H1 (cell line): Measurements from ENCODE around the gene TSG101. TPM values are rescaled to one million over a fixed set of nuclear protein-coding genes. Genes with fewer than 3 reads are reported as not detected.

ENCODE experiments used
- CTCF ChIP-seq, 3 experiments: IDR thresholded peaks; 1 replicate in 2 of 3; 2 replicates in 1 of 3; pipeline versions ENCODE4 v1.5.1 to v1.6.1; 2011; ENCODE audit warnings: low read length in 3 of 3, mild to moderate bottlenecking in 3 of 3, inconsistent platforms in 2 of 3, low read depth in 1 of 3, moderate library complexity in 1 of 3; ENCODE audit not compliant: insufficient read depth in 1 of 3; ENCODE audit errors: control extremely low read depth in 1 of 3
- RAD21 ChIP-seq, 2 experiments: IDR thresholded peaks in 1 of 2; conservative IDR thresholded peaks in 1 of 2; 2 replicates each; pipeline ENCODE4 v1.6.1; 2011; ENCODE audit warnings: low read depth in 2 of 2, low read length in 2 of 2, improper control_type of control experiment in 1 of 2, inconsistent platforms in 1 of 2, mild to moderate bottlenecking in 1 of 2, moderate library complexity in 1 of 2
- polyA plus RNA-seq, 7 experiments: library from polyadenylated mRNA; depleted of rRNA in 3 of 7; stranded (reverse) in 5 of 7; unstranded in 2 of 7; fragments of >200 nt in 5 of 7; fragments of 200-250 nt in 2 of 7; gene quantifications; 1 replicate in 5 of 7; 2 replicates in 1 of 7; 4 replicates in 1 of 7; pipeline versions ENCODE4 v1.2.1 to v1.2.3, GENCODE V29; 2011 to 2013; ENCODE audit warnings: missing spikeins in 2 of 7, mixed read lengths in 2 of 7
- total RNA-seq: library from RNA; stranded (reverse); fragmentation: NEBNext Ultra II Directional; extraction: Animal tissue kit (Norgen Biotek cat#: 25700); gene quantifications from 2 replicates; pipeline ENCODE4 v1.2.1, GENCODE V29; 2021

The TSG101 gene
- total and polyA plus RNA-seq, 2 of the 8 experiments (the other 6 are each of a cell fraction or from before 2014, with no cell fraction given): 50.8 to 151 TPM

DNA sequence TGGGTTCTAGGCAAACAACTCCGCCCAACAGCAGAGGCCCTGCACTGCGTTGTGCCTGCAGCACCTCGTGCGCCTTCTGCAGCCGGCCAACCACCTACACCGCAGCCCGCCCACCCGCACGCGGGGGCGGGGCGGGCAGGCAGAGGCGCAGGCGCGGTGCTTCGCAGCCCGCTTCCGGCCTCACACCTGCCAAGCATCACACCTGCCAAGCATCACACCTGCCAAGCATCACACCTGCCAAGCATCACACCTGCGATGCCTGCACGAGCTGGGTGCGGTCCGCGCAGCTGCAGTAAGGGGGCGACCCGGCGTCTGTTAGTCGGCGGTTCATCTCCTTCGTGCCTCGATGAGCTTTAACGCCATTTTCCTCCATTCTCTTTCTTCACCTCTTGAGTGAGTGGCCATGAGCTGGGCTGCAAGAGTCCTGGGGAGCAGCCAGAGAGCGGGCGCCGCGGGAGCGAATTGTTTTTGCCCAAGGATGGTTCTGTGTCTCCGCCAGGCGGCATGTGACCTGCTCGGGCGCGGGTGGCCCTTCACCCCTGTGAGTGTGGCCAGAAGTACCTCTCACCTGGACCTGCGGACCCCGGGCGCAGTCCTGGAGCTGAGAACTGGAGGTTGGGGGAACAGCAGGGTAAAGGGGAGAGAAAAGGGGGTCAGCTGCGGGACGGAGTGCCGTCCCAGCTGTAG is 70.9 kb downstream of the TSG101 start, which contains the start of gene LDHAL6A (continued):
- TF ChIP-seq CTCF (IDR thresholded peaks at IDR 0.05; ENCODE audit: control extremely low read depth in 1 of 3, insufficient read depth in 1 of 3, low read depth in 1 of 3, low read length in 3 of 3): peak in 2 of 3 experiments; percentile 23 to 33; a peak in 2 of 4 replicates
- peak in 1 of 2 experiments; percentile 16; a peak in 1 of 4 replicates for TF ChIP-seq RAD21 (IDR thresholded peaks at IDR 0.05 in 1 of 2, conservative IDR thresholded peaks at IDR 0.05 in 1 of 2; ENCODE audit: low read depth in 2 of 2, low read length in 2 of 2)
